ENCODE measurements around the gene ZNF385A.
"Not testable (repeated sequence)": the region's sequence is repeated elsewhere in the genome, so short reads cannot be mapped to it uniquely, and the experiment has no call there.

The ZNF385A gene

GRCh38 chr12:54352891-54353874 lies 31.4 kb downstream of the ZNF385A start:
- DNase-seq, result no peak

GRCh38 chr12:54352022-54352531 lies 32.5 kb downstream of the ZNF385A start:
- peak; percentile 11 for DNase-seq

GRCh38 chr12:54351341-54351740 lies 33.2 kb downstream of the ZNF385A start:
- DNase-seq, result no peak

GRCh38 chr12:54350743-54351142 lies 33.8 kb downstream of the ZNF385A start:
- DNase-seq, result no peak

- no peak for DNase-seq
These were observed 34.9 kb downstream of the ZNF385A start for GRCh38 chr12:54349679-54350078.

GRCh38 chr12:54349036-54349435 lies 35.5 kb downstream of the ZNF385A start:
- DNase-seq, result no peak

GRCh38 chr12:54341378-54342300 lies 42.9 kb downstream of the ZNF385A start:
- no peak for DNase-seq

- no peak for DNase-seq
These were observed 43.7 kb downstream of the ZNF385A start for GRCh38 chr12:54340846-54341245.

GRCh38 chr12:54338698-54339296 lies 45.7 kb downstream of the ZNF385A start:
- DNase-seq, result no peak

- DNase-seq, result no peak
These were observed 46.5 kb downstream of the ZNF385A start for GRCh38 chr12:54337854-54338650.

GRCh38 chr12:54337280-54337842 lies 47.2 kb downstream of the ZNF385A start:
- no peak for DNase-seq

- DNase-seq, result no peak
These were observed 51.0 kb downstream of the ZNF385A start for GRCh38 chr12:54333420-54334034.

GRCh38 chr12:54331461-54331860 lies 53.1 kb downstream of the ZNF385A start:
- no peak for DNase-seq

GRCh38 chr12:54330442-54330841 lies 54.1 kb downstream of the ZNF385A start:
- no peak for DNase-seq

- no peak for DNase-seq
These were observed 54.8 kb downstream of the ZNF385A start for GRCh38 chr12:54329759-54330158.

- no peak for DNase-seq
These were observed 55.8 kb downstream of the ZNF385A start for GRCh38 chr12:54328595-54329337.

- DNase-seq, result not testable (repeated sequence)
These were observed 59.0 kb downstream of the ZNF385A start for GRCh38 chr12:54325442-54326109.

- DNase-seq, result peak; percentile 89
These were observed 59.7 kb downstream of the ZNF385A start, which contains the start of gene COPZ1 for GRCh38 chr12:54324617-54325441. Gene COPZ1, plus strand, starts transcription at chr12:54325131. Its CDS starts 33 bp downstream, at chr12:54325164.

GRCh38 chr12:54321363-54321762 lies 63.2 kb downstream of the ZNF385A start:
- DNase-seq, result no peak
